ENCODE measurements around the gene ITLN2.
"Not testable (repeated sequence)": the region's sequence is repeated elsewhere in the genome, so short reads cannot be mapped to it uniquely, and the experiment has no call there.

ITLN2 gene

DNA sequence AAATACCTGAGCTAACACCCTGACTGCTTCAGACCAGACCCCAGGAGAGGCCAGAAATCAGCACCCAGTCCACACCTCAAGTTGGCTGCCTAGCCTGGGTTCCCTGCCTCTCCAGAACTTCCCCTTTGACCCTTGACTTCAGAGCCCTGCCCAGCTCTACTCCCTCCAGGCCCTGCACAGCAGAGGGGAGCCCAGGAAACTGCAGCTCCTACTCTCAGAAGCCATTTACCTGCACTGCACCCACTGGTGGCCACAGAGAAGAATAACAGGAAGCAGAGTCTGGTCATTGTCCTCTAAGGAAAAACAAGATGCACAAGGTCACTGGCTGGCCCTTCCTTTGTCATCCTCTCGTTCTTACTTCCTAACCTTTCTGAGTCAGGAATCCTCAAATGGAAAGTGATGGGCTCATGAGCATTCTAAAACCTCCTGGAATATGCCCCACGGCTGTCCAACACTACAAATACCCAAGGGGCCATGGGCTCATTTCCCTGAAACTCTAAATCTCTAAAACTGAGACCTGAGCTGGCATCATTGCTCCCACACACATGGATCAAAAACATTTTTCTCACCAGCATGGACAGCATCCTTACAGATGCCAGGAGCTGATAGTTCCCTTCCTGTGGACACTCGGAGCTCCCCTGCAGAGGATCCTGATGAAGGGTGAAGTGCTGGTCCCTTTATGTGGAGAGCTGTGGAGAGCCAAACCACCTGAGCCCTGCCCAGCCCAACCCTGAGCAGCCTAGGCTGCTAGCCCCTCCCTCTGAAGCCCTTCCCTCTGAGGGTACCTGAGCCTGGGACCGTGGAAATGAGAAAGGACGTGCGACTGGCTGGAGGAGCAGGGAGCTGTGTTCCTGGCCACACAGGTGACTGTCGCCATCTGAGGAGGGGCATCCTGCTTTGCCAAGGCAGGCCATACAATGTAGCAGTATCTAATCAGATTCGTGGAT lies at the start of gene ITLN2:
ITLN2 (minus strand) TSS at position 652 of the 947 bp plus-strand sequence; CDS start at position 584, 68 bp downstream.
- peak; percentile 23 for DNase-seq

DNA sequence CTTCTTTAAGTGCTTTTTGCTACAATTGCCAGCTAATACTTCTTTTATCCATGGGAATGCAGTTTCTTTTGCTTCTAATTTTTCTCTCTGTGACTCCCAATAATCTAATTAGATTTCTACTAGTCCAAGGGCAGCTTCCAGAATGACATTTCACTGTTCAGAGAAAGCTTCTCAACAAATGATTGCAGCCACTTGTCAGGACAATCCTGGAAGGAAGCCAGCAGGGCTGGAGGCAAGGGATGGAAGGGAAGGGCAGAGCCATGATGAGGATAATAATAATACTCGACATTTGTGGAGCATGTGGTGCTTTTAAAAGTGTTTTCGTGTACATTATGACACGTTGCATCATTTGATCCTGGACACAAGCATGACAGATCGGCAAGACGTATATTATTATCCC lies 46.9 kb upstream of the ITLN2 start:
- no peak for DNase-seq

DNA sequence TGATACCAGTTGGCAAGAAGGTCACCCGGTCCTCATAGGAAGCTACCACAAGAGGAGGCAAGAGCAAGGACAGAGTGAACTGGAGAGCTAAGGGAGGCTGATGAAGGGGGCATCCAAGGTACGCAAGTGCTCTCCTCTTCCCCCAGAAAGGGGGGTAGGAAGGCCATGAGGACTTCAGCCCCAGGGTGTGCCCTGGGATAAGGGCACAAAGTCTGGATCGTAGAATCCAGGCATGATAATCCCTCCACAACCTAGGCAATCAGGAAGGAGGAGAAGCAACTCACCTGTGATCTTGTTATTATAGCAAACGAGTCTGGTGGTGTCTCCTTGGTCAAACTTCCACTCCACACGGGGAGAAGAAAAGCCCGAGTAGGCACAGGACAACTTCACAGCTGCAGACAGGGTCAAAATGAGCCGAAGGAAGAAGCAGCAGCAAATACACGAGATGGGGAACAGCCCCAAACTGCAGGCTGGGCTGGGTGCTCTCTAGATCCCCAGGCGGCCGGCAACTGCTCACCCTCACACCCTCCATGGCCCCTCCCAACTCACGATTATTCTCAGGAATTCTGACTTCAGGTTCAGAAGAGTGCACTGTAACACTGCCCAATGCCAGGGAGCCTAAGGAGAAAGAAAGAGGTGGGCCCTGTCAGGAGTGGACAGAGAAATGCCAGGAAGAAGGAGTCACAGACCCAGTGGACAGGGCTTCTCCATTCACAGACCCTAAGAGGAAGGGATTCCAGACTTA lies 46.3 kb upstream of the ITLN2 start:
- no peak for DNase-seq

DNA sequence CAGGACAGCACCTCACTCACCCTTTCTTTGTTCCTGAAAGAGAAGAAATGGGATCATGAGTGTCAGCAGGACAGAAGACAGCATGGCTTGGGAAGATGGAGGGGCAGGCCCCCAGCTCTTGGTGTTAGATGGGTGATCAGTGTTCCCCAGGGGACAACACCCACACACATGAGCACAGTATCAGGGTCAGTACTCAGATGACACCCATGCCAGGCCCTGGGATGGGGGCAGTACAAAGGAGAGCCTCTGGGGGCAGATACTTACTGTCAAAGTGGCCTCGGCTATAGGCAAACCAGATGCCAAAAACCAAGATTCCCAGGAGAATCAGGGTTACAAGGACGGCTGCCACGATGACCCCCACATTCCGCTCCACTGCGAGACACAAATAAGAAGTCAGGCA lies 44.8 kb upstream of the ITLN2 start:
- DNase-seq = no peak

DNA sequence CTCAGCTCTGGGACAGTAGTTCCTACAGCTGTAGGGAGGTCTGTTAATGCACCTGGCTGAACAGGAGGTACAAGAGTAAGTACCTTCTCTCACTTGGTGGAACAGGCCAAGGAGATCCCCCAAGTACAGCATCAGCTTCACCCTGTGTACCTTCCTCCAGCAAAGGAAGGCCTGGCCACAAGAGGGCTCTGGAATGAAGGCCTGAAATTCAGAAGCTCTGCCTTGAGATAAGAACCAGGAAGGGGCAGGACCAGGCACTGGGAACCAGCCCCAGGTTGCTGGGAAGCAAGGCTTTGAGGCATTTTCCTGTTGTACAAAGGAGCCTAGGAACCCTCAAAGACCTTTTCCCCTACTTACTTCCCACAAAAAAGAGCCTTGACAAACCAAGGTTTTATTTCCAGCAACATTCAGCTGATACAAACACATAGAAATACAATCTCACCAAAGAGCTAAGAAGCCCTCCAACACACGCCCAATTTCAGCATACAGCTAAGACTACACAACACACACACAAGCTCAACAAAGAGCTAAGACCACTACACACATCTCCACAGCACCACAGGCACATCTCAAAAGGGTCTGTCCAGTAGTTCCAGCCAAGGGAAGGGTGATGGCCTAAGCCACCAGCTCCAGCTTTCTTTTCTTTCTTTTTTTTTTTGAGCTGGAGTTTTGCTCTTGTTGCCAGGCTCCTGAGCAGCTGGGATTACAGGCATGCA lies 42.9 kb upstream of the ITLN2 start:
- DNase-seq = peak; percentile 49

DNA sequence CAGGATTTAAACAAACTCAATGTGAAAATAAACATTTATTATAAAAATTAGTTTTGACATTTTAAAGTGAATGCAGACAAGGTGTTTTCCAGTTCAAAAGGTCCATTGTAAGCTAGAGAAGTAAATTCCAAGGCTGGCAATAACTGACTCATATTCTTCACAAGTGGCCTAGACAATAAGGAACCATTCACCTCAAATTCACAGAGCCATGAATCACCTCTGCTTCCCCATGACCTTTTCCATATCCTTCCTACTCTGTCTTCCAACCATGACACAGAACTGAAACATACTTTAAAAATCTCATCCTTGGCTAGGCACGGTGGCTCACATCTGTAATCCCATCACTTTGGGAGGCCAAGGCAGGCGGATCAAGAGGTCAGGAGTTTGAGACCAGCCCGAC lies 41.6 kb upstream of the ITLN2 start:
- DNase-seq = peak; percentile 59

DNA sequence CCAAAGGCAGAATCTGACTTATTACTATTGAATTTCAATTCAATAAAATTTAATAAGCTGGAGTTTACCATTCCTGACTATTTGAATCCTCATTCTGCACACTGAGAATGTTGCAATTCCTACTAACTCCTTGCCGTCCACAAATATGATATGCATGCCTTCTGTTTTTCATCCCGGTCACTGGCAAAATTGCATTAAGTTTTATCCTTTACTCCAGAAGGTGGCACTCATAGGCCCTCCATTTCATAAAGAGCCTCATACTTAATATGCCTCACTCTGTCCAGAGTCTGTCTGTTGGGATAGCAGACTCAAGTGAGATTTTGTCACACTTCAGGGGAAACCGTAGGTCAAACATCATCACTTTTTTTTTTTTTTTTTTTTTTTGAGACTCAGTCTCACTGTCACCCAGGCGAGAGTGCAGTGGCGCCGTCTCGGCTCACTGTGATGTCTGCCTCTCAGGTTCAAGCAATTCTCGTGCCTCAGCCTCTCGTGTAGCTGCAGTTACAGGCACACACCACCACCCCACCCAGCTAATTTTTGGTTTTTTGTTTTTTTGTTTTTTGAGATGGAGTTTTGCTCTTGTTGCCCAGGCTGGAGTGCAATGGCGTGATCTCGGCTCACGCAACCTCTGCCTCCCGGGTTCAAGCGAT lies 39.1 kb upstream of the ITLN2 start:
- DNase-seq = peak; percentile 59

DNA sequence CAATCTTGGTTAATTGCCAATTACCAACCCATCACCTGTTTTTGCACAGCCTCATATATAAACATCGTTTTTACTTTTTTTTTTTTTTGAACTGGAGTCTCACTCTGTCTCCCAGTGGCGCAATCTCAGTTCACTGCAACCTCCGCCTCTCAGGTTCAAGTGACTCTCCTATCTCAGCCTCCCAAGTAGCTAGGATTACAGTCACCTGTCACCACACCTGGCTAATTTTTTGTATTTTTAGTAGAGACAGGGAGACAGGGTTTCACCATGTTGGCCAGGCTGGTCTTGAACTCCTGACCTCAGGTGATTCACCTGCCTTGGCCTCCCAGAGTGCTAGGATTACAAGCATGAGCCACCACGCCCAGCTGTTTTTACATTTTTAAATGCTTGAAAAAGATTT lies 37.4 kb upstream of the ITLN2 start:
- DNase-seq = not testable (repeated sequence)

DNA sequence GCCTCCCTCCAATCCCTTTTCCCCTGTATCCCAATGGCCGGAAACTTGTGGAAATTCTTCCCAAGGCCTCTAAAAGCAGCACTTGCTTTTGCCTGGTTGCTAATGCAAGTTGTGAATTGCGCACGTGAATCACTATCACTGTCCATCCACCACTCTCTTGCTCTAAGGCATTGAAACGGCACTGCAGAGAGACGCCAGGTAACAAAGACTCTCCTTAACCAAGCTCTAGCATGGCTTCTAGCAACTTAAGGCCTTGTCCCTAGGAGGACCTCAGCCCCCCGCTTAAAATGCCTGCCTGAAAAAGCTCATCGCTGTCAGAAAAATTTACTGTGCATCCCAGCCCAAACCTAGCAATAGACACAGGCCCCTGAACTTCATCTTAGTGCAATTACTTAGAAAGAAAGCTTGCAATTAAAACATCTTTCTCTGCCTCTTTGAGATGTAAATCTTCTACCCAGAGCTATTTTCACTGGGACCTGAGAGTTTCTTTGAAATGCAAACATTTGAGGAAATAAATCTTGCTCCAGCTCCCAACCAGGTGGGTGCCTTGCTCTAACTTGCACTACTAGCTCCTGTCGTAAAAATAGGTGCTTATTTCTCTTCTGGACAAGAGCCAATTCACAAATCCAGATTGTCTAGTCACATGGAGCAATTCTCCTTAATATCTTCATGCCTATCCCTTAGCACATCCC lies 32.9 kb upstream of the ITLN2 start:
- DNase-seq = no peak

DNA sequence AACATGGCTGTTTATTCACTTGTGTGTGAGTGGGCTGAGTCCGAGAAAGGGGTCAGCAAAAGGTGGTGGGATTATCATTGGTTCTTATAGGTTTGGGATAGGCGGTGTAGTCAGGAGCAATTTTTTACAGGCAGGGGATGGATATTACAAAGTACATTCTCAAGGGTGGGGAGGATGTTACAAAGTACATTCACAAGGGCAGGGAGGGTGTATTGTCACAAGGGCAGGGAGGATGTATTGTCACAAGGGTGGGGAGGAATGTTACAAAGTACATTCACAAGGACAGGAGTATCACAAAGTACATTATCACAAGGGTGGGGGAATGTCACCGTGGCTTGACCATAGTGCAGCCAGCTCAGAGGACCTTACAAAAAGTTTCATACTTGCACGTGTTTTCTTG lies 31.1 kb upstream of the ITLN2 start:
- DNase-seq = no peak

DNA sequence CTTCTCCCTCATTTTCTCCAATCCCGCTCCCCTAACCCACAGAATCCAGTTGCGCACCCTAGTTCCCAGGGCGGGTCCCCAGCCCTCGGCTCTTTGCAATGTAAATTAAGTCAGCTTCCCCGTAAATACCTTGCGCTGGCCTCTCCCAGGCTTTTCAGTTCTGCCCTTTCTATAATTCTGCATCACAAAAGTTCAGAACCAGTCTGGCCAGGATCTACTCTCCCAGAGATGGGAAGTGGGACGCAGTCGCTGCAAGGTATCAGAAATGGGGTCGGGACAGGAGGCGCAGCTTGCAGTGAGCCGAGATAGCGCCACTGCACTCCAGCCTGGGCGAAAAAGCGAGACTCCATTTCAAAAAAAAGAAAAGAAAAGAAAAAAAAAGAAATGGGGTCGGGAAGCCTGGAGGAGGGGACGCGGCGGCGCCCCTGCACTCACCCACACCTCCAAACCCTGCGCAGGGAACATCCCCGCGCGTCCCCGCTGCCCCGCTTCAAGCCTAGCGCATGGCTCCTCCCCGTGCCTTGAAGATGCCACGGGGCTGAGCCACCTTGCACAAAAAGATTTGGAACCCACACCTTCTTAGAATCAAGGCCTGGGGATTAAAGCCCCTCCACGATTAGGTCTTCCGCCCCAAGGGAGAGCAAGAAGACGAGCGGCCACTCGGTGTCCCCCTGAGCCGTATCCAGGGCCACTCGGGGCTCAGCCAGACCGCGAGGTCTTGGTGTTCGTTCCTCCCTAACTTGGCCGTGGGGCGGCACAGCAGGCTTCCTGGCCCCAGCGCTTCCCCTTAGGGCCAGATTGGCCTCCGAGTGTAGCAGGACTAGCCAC lies 27.2 kb upstream of the ITLN2 start:
- no peak for DNase-seq

DNA sequence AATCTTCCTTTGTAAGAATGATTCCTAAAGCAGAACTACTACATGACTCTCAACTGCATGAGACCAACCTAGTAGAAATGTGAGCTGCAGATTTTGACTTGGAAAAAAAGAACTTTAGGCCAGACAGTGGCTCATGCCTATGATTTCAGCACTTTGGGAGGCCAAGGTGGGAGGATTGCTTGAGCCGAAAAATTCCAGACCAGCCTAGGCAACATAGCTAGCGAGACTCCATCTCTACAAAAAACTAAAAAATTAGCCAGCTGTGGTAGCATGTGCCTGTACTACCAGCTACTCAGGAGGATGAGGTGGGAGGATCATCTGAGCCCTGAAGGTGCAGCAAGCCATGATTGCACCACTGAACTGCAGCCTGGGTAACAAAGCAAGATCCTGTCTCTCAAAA lies 24.7 kb upstream of the ITLN2 start:
- no peak for DNase-seq

DNA sequence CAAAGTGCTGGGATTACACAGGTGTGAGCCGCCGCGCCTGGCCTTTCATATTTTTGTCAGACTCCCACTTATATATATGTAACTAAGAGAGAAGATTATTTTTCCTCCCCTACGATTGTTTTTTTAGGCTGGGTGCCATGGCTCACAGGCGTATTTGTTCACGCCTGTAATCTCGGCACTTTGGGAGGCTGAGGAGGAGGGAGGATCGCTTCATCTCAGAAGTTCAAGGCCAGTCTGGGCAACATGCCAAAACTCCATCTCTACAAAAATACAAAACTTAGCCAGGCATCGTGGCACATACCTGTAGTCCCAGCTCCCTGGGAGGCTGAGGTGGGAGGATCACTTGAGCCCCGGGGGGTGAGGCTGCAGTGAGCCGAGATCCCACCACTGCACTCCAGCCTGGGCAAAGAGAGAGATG lies 23.9 kb upstream of the ITLN2 start:
- no peak for DNase-seq

DNA sequence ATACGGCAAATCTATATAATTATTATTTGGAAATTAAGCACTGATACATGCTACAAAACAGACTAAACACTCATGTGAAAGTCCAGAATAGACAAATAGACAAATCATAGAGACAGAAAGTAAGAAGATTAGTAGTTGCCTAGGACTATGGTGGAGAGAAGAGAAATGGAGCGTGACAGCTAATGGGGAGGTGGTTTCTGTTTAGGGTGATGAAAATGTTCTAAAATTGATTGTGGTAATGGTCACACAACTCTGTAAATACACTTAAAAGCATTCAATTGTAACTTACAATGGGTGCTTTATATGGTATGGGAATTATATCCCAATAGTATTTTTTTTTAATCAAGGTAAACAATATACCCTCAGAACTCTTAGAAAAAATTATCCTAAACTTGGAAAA lies 20.4 kb upstream of the ITLN2 start:
- DNase-seq = no peak

DNA sequence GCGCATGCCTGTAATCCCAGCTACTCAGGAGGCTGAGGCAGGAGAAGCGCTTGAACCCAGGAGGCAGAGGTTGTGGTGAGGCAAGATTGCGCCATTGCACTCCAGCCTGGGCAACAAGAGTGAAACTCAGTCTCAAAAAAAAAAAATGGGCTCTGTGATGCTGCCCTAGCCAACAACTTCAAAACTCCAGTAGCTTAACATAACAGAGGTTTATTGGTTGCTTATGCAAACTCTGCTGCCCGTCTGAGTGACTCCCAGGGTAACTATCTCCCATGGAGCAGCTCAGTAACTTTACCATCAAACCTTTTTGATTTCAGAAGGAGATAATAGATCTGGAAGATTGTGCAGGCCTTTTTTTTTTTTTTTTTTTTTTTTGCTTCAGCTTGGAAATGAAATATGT lies 18.9 kb upstream of the ITLN2 start:
- DNase-seq = no peak

DNA sequence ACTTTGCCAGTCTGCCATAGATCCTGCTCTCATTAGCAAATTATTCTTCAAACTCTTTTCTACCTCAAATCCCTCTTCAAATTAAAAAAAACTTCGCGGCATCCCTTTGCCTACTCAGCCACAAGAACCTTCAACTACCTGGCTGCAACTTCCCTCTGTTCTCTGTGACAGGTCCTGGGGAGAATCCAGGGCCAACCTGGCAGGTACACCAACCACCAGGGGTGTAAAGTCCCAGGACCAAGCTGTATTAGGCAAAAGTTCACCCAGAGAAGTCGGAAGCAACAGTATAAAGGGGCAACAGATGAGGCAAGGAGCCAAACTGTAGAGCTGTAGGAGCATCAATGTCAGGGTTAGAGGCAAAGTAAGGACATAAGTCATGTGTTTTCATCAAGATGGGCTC lies 18.3 kb upstream of the ITLN2 start:
- DNase-seq = no peak

DNA sequence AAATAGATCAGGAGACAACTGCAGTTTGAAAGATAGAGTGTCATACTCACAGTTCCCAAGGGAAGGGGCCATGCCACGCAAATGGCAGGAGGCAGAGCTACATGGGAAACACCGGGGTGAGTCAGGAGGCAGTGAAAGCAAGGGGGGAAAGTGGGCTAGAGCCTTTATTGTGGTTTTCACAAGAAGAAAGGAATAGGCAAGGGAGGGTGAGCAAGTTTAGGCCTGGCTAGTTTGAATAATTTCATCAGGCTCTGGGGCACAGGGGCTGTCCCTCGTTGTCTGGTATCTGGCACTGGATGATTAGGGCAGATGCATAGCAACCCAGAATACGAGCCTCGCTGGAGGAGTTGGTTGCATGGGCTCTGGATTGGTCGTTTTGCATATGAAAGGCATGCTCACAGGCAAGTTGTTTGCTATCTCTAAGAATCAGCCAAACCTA lies 17.0 kb upstream of the ITLN2 start:
- no peak for DNase-seq

DNA sequence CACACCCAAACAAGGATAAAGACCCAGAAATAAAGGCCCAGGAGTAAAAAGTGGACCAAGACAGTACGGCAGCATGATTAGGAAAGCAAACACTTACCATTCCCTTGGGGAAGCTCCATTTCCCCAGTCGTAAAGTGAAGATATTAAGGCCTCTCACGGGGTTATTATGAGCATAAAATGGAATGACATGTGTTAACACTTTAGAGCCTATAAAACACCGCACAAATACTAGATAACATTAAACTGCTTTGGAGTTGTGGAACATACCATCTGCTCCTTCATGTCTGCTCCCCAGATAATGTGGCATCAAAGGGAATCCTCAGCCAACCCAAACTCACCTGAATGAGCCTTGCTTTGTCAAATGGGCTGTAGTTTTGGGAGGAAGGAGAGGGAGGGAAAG lies 8.9 kb upstream of the ITLN2 start:
- no peak for DNase-seq

DNA sequence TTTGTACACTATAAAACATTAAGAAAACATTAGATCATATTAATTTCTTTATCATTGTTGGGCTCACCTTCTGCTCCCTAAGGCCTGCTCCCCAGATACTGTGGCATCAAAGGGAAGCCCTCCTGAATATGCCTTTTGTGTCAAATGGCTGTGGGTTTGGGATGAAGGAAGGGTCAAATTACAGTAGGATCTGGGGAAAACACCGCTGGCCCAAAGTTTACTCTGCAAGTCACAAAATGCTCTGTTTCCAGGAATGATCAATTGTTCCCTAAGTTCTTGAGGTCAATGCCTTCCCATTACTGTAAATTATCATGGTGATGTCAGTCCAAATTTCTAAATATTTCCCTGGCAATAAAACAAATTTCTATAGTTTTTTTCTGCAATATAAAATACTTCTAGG lies 6.8 kb upstream of the ITLN2 start:
- no peak for DNase-seq

DNA sequence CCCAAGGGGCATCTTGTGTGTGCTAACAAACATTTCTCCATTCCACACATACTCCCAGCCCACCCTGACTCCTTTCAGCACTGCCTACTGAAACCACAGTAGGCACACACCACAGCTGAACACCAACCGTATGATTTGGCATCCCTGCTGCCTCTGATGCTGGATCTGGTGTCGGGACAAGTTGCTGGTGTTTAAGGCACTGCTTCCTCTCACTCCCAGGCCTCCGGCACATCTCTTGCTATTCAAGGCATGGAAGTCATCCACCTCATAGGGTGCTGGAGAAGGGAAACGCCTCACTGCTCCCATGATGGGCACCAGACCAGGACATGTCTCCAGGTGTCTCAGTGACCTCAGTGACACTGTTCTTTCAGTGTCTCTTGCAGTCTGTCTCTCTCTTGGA lies 2.4 kb upstream of the ITLN2 start:
- no peak for DNase-seq

DNA sequence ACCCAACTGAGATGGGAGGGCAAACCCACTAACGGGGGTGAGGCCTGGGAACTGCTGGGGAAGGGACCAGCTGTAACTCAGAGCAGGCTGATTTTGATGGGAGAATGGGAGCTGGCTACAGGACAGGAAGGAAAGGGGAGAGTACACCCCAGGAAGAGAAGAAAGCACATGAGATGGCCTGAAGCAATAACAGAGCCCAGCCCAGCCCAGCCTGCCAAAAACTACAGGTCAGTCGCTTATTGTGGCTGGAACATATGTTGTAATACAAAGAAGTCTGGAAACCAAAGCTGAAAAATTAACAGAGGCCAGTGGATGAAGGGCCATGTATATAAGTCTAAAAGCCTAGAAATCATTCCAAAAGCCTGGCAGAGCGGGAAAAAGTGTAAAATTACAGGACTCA lies 1.6 kb downstream of the ITLN2 start:
- no peak for DNase-seq
